ENCODE data around the gene ZC3HAV1.

DNA sequence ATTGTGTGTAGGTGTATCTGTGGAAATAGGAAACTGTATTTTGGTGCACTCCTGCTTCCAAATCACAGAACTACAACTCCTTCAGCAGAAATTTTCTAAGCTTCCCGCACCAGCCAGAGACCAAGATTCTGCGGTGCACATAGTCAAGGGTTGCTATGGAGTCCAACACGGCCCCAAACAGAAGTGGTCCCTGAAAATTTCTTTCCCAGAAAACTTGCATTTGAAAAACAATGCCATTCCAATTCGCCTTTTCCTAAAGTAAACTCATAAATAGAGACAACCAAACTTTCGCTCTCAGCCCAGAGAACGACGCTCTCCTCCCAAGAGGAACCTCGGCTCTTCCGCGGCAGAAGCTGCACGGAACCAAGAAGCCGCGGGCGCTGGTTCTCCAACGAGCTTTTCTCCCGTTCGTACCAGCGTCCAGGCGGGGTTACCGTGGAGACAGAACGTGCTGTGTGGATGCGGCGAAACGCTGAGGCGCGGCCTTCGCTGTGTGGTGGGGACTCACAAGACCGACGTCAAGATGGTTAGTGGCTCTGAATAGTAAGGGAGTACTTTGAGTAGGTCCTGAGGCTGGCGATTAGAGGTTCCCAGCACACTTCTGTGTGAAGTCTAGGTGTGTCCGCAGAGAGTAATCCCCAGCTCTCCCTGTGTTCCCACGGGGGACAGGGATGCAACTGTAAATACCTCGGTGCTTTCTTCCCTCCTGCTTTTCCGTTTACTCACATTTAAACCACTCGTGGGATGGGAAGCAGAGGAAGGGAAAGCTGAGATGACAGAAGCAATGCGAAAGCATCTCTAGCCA is 24.0 kb upstream of the ZC3HAV1 start:
- no peak for TF ChIP-seq SUZ12 (IDR thresholded peaks at IDR 0.05; ENCODE audit: extremely low read depth, insufficient read depth, insufficient read length)
- TF ChIP-seq ZNF274 (IDR thresholded peaks at IDR 0.05; ENCODE audit: low read depth, low read length): no peak
